ENCODE measurements around the gene SELENOM.

SELENOM gene

GRCh38 chr22:31135706-31136105 lies 28.3 kb upstream of the SELENOM start:
- Histone ChIP-seq H3K9ac (no peak overlapping the region), H3K79me2 (no peaks in the 10 kb centered on the region), H3K4me3 (ENCODE audit: low read depth, low read length) (no peak overlapping the region), H3K27ac (peak overlapping the region; percentile 93), H3K4me2 (ENCODE audit: low read length) (no peak overlapping the region), H3K9me3 (ENCODE audit: control insufficient read depth, low read length) (no peaks in the 10 kb centered on the region), H2AFZ (no peak overlapping the region), H3K4me1 (peaks cover 39% of the 10 kb centered on the region), H3K27me3 (ENCODE audit: control insufficient read depth, insufficient read depth, low read length) (no peaks in the 10 kb centered on the region), H3K36me3 (ENCODE audit: control insufficient read depth, insufficient read depth, low read length) (no peaks in the 10 kb centered on the region)
- no peak for TF ChIP-seq CTCF (IDR thresholded peaks at IDR 0.05)

GRCh38 chr22:31134688-31135087 lies 27.3 kb upstream of the SELENOM start:
- TF ChIP-seq CTCF (IDR thresholded peaks at IDR 0.05) = no peak
- no peaks in the 10 kb centered on the region for H3K27me3 ChIP-seq (ENCODE audit: control insufficient read depth, insufficient read depth, low read length)
- no peaks in the 10 kb centered on the region for H3K9me3 ChIP-seq (ENCODE audit: control insufficient read depth, low read length)
- H3K27ac ChIP-seq = peak overlapping the region; percentile 93
- H3K79me2 ChIP-seq = no peaks in the 10 kb centered on the region
- no peaks in the 10 kb centered on the region for H3K36me3 ChIP-seq (ENCODE audit: control insufficient read depth, insufficient read depth, low read length)
- H3K4me1 ChIP-seq = peaks cover 32% of the 10 kb centered on the region
- H3K4me2 ChIP-seq (ENCODE audit: low read length) = no peak overlapping the region
- no peak overlapping the region for H3K9ac ChIP-seq
- no peak overlapping the region for H2AFZ ChIP-seq
- H3K4me3 ChIP-seq (ENCODE audit: low read depth, low read length) = no peak overlapping the region

GRCh38 chr22:31133911-31134310 lies 26.5 kb upstream of the SELENOM start:
- no peak for TF ChIP-seq CTCF (IDR thresholded peaks at IDR 0.05)
- no peak overlapping the region for H3K4me2 ChIP-seq (ENCODE audit: low read length)
- H3K36me3 ChIP-seq (ENCODE audit: control insufficient read depth, insufficient read depth, low read length) = no peaks in the 10 kb centered on the region
- H3K79me2 ChIP-seq = no peaks in the 10 kb centered on the region
- no peak overlapping the region for H3K4me3 ChIP-seq (ENCODE audit: low read depth, low read length)
- H3K27ac ChIP-seq = peak overlapping the region; percentile 93
- peaks cover 31% of the 10 kb centered on the region for H3K4me1 ChIP-seq
- no peak overlapping the region for H3K9ac ChIP-seq
- H2AFZ ChIP-seq = no peak overlapping the region
- no peaks in the 10 kb centered on the region for H3K9me3 ChIP-seq (ENCODE audit: control insufficient read depth, low read length)
- H3K27me3 ChIP-seq (ENCODE audit: control insufficient read depth, insufficient read depth, low read length) = no peaks in the 10 kb centered on the region

GRCh38 chr22:31130873-31131272 lies 23.5 kb upstream of the SELENOM start:
- Histone ChIP-seq H3K9me3 (ENCODE audit: control insufficient read depth, low read length) (no peaks in the 10 kb centered on the region), H3K4me3 (ENCODE audit: low read depth, low read length) (peak overlapping the region; percentile 30), H3K4me2 (ENCODE audit: low read length) (peak overlapping the region; percentile 58), H3K4me1 (peaks cover 50% of the 10 kb centered on the region), H3K27ac (peak overlapping the region; percentile 93), H3K9ac (no peak overlapping the region), H2AFZ (no peak overlapping the region), H3K79me2 (peaks cover 8% of the 10 kb centered on the region), H3K27me3 (ENCODE audit: control insufficient read depth, insufficient read depth, low read length) (no peaks in the 10 kb centered on the region), H3K36me3 (ENCODE audit: control insufficient read depth, insufficient read depth, low read length) (no peaks in the 10 kb centered on the region)
- TF ChIP-seq CTCF (IDR thresholded peaks at IDR 0.05) = no peak

GRCh38 chr22:31128156-31128555 lies 20.8 kb upstream of the SELENOM start:
- H2AFZ ChIP-seq = no peak overlapping the region
- H3K4me1 ChIP-seq = peaks cover 38% of the 10 kb centered on the region
- no peak overlapping the region for H3K4me3 ChIP-seq (ENCODE audit: low read depth, low read length)
- H3K36me3 ChIP-seq (ENCODE audit: control insufficient read depth, insufficient read depth, low read length) = no peaks in the 10 kb centered on the region
- H3K9ac ChIP-seq = no peak overlapping the region
- H3K4me2 ChIP-seq (ENCODE audit: low read length) = peak overlapping the region; percentile 8
- H3K27ac ChIP-seq = peak overlapping the region; percentile 93
- TF ChIP-seq CTCF (IDR thresholded peaks at IDR 0.05) = no peak
- H3K9me3 ChIP-seq (ENCODE audit: control insufficient read depth, low read length) = no peaks in the 10 kb centered on the region
- H3K79me2 ChIP-seq = peaks cover 31% of the 10 kb centered on the region
- H3K27me3 ChIP-seq (ENCODE audit: control insufficient read depth, insufficient read depth, low read length) = no peaks in the 10 kb centered on the region

All from parathyroid adenoma (tissue), 2 donors.